ENCODE data around the gene TMEM115.
A peak's percentile ranks its signal among the peaks of the same experiment; 100 is the strongest.

TMEM115 gene

GRCh38 chr3:50378024-50378423 is 18.7 kb upstream of the TMEM115 start:
- no peak for DNase-seq (ENCODE audit: low read depth)

DNA sequence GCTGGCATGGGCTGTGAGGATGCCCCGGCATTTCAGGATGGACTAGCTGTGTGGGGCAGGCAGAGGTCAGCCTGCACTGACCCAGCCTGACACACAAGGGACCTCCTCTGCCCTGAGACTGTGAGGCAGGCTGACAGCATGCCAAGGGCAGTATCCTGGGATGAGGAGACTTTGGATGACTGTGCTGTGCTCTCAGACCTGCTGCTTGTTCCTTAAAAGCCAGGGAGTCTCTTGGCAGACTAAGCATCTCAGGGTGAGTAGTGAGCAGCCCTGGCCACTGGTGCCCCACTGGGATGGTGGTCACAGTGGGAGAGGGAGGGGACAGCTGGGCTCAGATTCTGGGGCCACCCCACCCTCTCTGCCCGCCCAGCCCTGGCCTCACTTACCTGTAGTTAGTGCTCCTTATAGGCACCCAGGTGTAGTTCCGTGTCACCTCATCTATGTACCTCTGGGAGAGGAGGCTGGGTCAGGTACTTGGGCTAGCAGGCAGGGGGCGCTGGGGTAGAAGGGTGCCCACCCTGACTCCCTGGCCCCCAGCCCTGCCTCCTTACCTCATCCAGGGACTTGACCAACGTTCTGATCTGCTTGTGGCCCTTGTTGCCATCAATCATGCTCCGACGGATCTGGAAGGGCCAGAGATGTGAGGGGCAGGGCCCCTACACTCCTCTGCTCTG is 16.1 kb upstream of the TMEM115 start:
- no peak for DNase-seq (ENCODE audit: low read depth)

- DNase-seq (ENCODE audit: low read depth), result no peak
Measured at GRCh38 chr3:50374363-50375257, 15.3 kb upstream of the TMEM115 start.

- no peak for DNase-seq (ENCODE audit: low read depth)
Measured at GRCh38 chr3:50373146-50374051, 14.1 kb upstream of the TMEM115 start.

GRCh38 chr3:50372349-50372748 is 13.0 kb upstream of the TMEM115 start:
- no peak for DNase-seq (ENCODE audit: low read depth)

- no peak for DNase-seq (ENCODE audit: low read depth)
Measured at GRCh38 chr3:50371133-50371685, 11.9 kb upstream of the TMEM115 start.

DNA sequence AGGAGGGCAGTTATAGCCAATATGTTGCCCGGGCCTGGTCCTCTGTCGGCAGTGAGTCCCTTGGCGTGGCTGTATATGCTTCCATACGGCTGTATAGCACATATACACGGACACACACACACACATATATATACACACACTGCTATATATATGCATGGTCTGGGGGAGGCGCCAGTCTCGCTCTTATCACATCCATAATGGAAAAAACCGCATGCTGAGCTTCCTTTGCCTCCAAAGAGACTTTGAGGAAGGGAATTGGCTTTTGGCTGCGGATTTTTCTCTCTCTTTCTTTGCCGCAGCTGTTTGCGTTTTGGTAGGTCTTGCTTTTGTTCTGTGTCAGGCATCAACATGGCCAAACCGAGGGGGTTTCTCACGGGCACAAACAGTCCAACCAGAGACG is 11.3 kb upstream of the TMEM115 start:
- DNase-seq (ENCODE audit: low read depth), result peak; percentile 22

- DNase-seq (ENCODE audit: low read depth), result no peak
Measured at GRCh38 chr3:50369012-50369670, 9.8 kb upstream of the TMEM115 start.

GRCh38 chr3:50365842-50366220 is 6.5 kb upstream of the TMEM115 start:
- no peak for DNase-seq (ENCODE audit: low read depth)

- peak; percentile 64 for DNase-seq (ENCODE audit: low read depth)
Measured at GRCh38 chr3:50365080-50365841, 5.9 kb upstream of the TMEM115 start.

DNA sequence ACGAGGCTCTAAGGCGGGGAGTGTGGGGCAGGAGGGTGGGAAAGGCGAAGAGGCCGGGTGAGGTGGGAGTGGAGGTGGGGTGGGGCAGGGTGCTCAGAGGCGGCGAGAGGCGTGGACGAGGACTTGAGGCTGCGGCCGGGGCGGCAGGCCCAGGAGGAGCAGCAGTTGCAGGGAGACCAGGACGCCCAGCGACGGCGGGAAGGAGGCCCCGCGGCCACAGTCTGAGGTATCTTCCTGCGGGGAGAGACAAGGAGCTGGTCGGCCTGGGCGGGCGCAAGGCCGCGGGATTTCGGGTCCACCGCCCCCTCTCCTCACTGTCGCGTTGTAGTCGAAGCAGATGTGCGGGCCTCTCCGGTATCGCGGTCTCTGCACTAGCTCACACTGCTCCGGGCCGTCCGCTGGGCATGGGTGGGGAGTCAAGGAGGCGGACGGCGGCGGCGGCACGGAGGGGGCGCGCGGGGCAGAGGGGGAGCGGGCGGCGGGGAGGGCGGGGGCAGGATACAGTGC is 5.3 kb upstream of the TMEM115 start:
- DNase-seq (ENCODE audit: low read depth), result peak; percentile 39

- no peak for DNase-seq (ENCODE audit: low read depth)
Measured at GRCh38 chr3:50359760-50360110, 414 bp upstream of the TMEM115 start.

GRCh38 chr3:50358355-50358910 is 888 bp downstream of the TMEM115 start:
- DNase-seq (ENCODE audit: low read depth), result no peak

DNA sequence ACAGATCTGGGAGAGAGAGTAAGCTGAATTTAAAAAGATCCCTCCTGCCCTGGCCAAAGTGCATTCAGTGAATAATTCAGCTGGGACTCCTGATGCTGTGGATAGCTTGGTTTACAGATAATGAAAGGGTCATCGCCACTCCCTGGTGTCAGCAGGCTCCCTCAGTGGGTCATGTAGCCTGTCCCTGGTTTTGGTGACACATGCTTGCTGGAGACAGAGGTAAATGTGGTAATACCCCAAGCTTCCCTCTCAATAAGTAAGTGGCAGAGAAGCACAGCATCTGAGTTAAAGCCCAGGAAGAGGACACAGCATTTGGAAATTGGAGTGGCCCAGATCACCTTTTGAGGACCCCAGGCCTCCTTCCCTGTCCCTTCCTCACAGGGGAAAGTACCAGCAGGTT is 1.8 kb downstream of the TMEM115 start:
- DNase-seq (ENCODE audit: low read depth), result no peak

DNA sequence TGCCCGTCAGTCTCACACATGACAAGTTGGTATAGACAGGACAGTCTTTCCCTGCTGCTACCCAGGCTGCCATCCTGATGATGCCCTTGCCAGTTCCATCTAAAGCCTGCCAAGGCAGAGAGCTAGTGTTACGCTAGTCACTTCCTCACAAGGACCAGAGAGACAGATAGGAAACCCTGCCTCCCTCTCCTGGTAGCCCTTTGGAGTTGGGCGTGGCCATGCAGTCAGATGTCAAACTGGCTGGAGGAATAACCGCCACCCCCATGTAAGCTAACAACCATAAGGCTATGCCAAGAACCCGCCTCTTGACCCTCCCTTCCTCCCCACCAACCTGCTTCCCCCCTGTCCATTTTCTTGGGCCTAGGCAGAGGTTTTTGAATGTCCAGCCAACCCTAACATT is 2.8 kb downstream of the TMEM115 start:
- DNase-seq (ENCODE audit: low read depth), result peak; percentile 38

- no peak for DNase-seq (ENCODE audit: low read depth)
Measured at GRCh38 chr3:50355829-50356552, 3.3 kb downstream of the TMEM115 start.

DNA sequence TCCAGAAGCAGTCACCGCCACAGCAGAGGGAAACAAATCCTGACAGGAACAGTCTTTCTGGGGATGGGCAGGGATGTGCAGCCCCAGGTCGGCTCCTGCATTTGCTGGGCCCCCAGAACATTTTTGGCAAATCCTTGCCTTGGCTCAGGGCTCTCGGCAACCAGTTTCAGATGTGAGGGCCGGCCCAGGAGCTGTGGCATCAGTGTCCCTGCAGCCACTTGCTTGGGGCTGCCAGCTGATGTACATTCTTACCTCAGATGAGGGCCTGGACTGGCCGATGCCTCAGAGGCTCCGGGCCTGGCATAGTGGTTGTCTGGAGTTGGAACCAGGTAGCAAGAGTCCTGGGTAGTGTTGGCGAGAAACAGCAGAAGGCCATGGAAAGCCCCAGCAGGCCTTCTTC is 4.5 kb downstream of the TMEM115 start:
- DNase-seq (ENCODE audit: low read depth), result no peak

GRCh38 chr3:50354186-50354764 is 5.0 kb downstream of the TMEM115 start:
- no peak for DNase-seq (ENCODE audit: low read depth)
